ENCODE results near the gene EYS. TPM values are rescaled to one million over a fixed set of nuclear protein-coding genes. Genes with fewer than 3 reads are reported as not detected.

Gene EYS
- total and polyA plus RNA-seq, 8 donors: 0.55 to 0.58 TPM; not detected in 6

DNA sequence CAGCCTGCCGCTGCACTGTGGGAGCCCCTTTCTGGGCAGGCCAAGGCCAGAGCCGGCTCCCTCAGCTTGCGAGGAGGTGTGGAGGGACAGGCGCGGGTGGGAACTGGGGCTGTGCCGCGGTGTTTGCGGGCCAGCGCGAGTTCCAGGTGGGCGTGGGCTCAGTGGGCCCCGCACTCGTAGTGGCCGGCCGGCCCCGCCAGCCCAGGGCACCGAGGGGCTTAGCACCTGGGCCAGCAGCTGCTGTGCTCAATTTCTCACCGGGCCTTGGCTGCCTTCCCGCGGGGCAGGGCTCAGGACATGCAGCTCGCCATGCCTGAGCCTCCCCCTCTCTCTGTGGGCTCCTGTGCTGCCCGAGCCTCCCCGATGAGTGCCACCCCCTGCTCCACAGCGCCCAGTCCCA is 1683.3 kb downstream of the EYS start:
- H3K4me1 ChIP-seq: no peaks in the 10 kb centered on the region
- H3K27ac ChIP-seq: no peak overlapping the region
- intact Hi-C loops (cut with DNase I; ENCODE audit: low total_unique reads): no loop called here
- H3K27me3 ChIP-seq: no peaks in the 10 kb centered on the region
- DNase-seq: no peak
- peaks cover 0 to 9% (median 2%) of the 10 kb centered on the region in 4 donors for H3K9me3 ChIP-seq
- H3K4me3 ChIP-seq: no peak overlapping the region
- TF ChIP-seq POLR2AphosphoS5 (IDR thresholded peaks at IDR 0.05) (no peak), EP300 (IDR thresholded peaks at IDR 0.05) (no peak), POLR2A (IDR thresholded peaks at IDR 0.05) (no peak)
- TF ChIP-seq, protein P1, sequence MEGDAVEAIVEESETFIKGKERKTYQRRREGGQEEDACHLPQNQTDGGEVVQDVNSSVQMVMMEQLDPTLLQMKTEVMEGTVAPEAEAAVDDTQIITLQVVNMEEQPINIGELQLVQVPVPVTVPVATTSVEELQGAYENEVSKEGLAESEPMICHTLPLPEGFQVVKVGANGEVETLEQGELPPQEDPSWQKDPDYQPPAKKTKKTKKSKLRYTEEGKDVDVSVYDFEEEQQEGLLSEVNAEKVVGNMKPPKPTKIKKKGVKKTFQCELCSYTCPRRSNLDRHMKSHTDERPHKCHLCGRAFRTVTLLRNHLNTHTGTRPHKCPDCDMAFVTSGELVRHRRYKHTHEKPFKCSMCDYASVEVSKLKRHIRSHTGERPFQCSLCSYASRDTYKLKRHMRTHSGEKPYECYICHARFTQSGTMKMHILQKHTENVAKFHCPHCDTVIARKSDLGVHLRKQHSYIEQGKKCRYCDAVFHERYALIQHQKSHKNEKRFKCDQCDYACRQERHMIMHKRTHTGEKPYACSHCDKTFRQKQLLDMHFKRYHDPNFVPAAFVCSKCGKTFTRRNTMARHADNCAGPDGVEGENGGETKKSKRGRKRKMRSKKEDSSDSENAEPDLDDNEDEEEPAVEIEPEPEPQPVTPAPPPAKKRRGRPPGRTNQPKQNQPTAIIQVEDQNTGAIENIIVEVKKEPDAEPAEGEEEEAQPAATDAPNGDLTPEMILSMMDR (IDR thresholded peaks at IDR 0.05): no peak
- WGBS, 5 donors: 92 to 97% (median 94%) methylated on average over 17 to 24 of the region's 24 CpGs
- no peaks in the 10 kb centered on the region for H3K36me3 ChIP-seq

DNA sequence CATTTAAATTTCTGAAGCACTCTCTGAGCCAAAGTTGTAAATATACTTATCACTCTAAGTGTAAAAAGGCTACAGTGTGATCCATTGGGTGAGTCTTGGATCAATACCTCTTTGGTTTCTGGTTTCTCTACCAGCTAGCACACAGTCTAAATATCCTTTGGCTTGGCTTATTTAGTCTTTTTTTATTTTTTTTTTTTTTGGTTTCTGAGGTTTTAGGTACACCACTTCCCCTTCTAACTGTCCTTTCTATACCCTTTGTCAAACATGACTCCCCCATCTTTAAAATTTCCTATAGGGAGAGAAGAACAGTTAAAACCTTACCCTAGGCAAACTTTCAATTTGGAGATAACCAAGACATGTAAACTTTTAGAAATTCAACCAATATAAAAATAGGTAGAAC is 1692.4 kb downstream of the EYS start:
- Histone ChIP-seq H3K27ac (no peak overlapping the region), H3K4me3 (no peak overlapping the region), H3K9me3 (no peaks in the 10 kb centered on the region), H3K27me3 (no peaks in the 10 kb centered on the region), H3K36me3 (no peaks in the 10 kb centered on the region), H3K4me1 (peaks cover 0 to 7% (median 0%) of the 10 kb centered on the region in 4 donors)
- TF ChIP-seq POLR2A (IDR thresholded peaks at IDR 0.05) (no peak), EP300 (IDR thresholded peaks at IDR 0.05) (no peak), POLR2AphosphoS5 (IDR thresholded peaks at IDR 0.05) (no peak)
- TF ChIP-seq, protein P1 (IDR thresholded peaks at IDR 0.05): no peak
- intact Hi-C loops (cut with DNase I; ENCODE audit: low total_unique reads): no loop called here
- no peak for DNase-seq

DNA sequence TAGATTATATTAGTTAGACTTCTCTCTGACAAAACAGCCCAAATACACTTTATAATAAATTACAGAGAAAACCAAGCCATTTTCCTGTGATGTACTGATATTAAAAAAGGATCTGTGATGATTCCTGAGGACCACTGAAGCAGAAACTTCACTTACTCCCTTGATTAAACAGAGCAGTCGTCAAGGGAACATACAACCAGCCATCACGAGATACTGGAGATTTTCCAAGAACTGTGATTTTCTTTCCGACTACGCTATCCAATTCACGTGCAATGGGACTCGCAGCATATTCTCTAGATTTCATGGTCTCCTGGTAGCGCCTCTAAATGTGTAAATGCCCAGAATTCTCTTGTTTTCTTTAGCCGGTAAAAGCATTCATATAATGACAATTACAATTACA is 1694.0 kb downstream of the EYS start:
- peaks cover 0 to 7% (median 0%) of the 10 kb centered on the region in 4 donors for H3K4me1 ChIP-seq
- H3K36me3 ChIP-seq: no peaks in the 10 kb centered on the region
- no peaks in the 10 kb centered on the region for H3K27me3 ChIP-seq
- no peaks in the 10 kb centered on the region for H3K9me3 ChIP-seq
- TF ChIP-seq POLR2AphosphoS5 (IDR thresholded peaks at IDR 0.05): no peak
- no peak for TF ChIP-seq POLR2A (IDR thresholded peaks at IDR 0.05)
- TF ChIP-seq, protein P1 (IDR thresholded peaks at IDR 0.05): no peak
- no peak for TF ChIP-seq EP300 (IDR thresholded peaks at IDR 0.05)
- H3K4me3 ChIP-seq: no peak overlapping the region
- intact Hi-C loops (cut with DNase I; ENCODE audit: low total_unique reads): no loop called here
- DNase-seq: peak in 1 of 2 donors; percentile 74
- no peak overlapping the region for H3K27ac ChIP-seq
- 48 to 63% (median 60%) methylated on average over 8 of the region's 8 CpGs for WGBS, 5 donors

DNA sequence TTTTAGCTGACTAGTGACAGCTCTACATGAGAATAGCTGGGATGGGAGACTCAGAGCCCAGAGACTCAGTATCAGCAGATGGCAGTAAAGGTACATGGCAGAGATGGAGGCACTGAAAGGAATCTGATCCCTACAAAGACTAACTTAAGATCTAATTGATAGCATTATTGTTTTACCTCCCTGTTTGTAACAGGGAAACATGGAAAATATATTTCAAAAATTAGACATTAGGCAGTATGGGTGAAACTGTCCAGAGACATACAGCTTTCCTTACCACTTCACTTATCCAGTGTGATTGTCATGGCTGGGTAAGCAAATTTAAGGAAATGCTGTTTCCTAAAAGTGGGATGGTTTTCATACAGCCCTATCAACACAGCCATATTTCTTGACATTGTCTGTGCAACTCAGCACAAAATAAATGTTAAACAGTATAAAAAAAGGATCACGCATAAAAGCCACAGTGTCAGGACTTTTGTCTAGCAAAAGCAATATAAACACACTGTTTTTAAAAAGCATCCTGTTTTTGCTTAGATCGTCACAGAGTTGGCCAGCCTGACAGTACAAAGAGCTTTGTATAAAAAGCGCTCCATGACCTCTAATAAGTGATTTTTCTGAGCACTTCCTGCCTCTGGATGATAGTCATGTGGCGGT is 1694.5 kb downstream of the EYS start:
- WGBS, 5 donors: 42 to 66% (median 62%) methylated on average over 4 of the region's 4 CpGs
- Histone ChIP-seq H3K4me3 (no peak overlapping the region), H3K27me3 (no peaks in the 10 kb centered on the region), H3K4me1 (peaks cover 0 to 7% (median 0%) of the 10 kb centered on the region in 4 donors), H3K36me3 (no peaks in the 10 kb centered on the region), H3K9me3 (no peaks in the 10 kb centered on the region), H3K27ac (no peak overlapping the region)
- peak in 1 of 2 donors; percentile 84 for DNase-seq
- intact Hi-C loops (cut with DNase I; ENCODE audit: low total_unique reads): no loop called here
- TF ChIP-seq POLR2A (IDR thresholded peaks at IDR 0.05): no peak
- TF ChIP-seq, protein P1 (IDR thresholded peaks at IDR 0.05): peak in 4 of 7 experiments; percentile 15 to 30 (median 21)

Measured in stomach (tissue), 9 donors.